A673 (cell line): ENCODE results near the gene PRMT7. TPM values are rescaled to one million over a fixed set of nuclear protein-coding genes. Genes with fewer than 3 reads are reported as not detected.
A peak's percentile ranks its signal among the peaks of the same experiment; 100 is the strongest.

Experiments
- BruUV-seq: library from RNA; stranded (reverse); fragments of 400-500 nt; replicated peaks from 2 replicates; lab custom pipeline; 2021; lab: Mats Ljungman, UMichigan
- CTCF ChIA-PET: fragments of 300-600 bp; sonication (Branson Sonifier 250); formaldehyde crosslinking; loops from one replicate; lab custom pipeline; 2022; ENCODE audit warnings: antibody characterized with exemption; lab: Charles Lee
- POLR2A ChIA-PET: fragments of 300-600 bp; sonication (Branson Sonifier 250); formaldehyde crosslinking; loops from one replicate; lab custom pipeline; 2022; ENCODE audit warnings: antibody characterized with exemption; ENCODE audit not compliant: low non-redundant PET; lab: Charles Lee
- DNase-seq: peaks from one replicate; pipeline ENCODE4 v3.0.0-alpha.2; 2015; ENCODE audit warnings: low spot score
- H3K27ac ChIP-seq: fragments of 200-600 bp; sonication (generic); 2 replicates; pipeline ENCODE4 v1.5.1; 2016; ENCODE audit warnings: mixed run types, low read depth, mild to moderate bottlenecking, mixed read lengths, antibody characterized with exemption, low read length; ENCODE audit not compliant: poor library complexity, severe bottlenecking
- H3K27me3 ChIP-seq: fragments of 200-600 bp; sonication (generic); replicated peaks from 2 replicates; pipeline ENCODE4 v1.6.1; 2017; ENCODE audit warnings: mixed run types, low read depth, mild to moderate bottlenecking, mixed read lengths, antibody characterized with exemption, low read length; ENCODE audit not compliant: insufficient read depth, poor library complexity
- H3K36me3 ChIP-seq: fragments of 200-600 bp; sonication (generic); 2 replicates; pipeline ENCODE4 v1.6.1; 2016; ENCODE audit warnings: mixed run types, mild to moderate bottlenecking, mixed read lengths, antibody characterized with exemption, low read length; ENCODE audit not compliant: insufficient read depth, poor library complexity, severe bottlenecking
- H3K4me1 ChIP-seq: fragments of 200-600 bp; sonication (generic); 2 replicates; pipeline ENCODE4 v1.6.1; 2017; ENCODE audit warnings: mixed run types, mild to moderate bottlenecking, mixed read lengths, antibody characterized with exemption, low read length; ENCODE audit not compliant: insufficient read depth, poor library complexity, severe bottlenecking
- H3K4me3 ChIP-seq: fragments of 200-600 bp; sonication (generic); 2 replicates; pipeline ENCODE4 v1.5.1; 2016; ENCODE audit warnings: low read depth, mixed run types, mild to moderate bottlenecking, mixed read lengths, low read length; ENCODE audit not compliant: poor library complexity, severe bottlenecking
- H3K9me3 ChIP-seq: fragments of 200-600 bp; sonication (generic); 2 replicates; pipeline ENCODE4 v1.6.1; 2016; ENCODE audit warnings: mixed run types, low read depth, mild to moderate bottlenecking, mixed read lengths, antibody characterized with exemption, low read length; ENCODE audit not compliant: poor library complexity, severe bottlenecking
- CTCF ChIP-seq: fragments of 300-800, 200-600 bp; sonication (generic); conservative IDR thresholded peaks from 2 replicates; pipeline ENCODE4 v1.5.1; 2017; ENCODE audit warnings: low read depth, mild to moderate bottlenecking, antibody characterized with exemption, low read length, moderate library complexity, mixed read lengths
- EZH2 ChIP-seq: fragments of 200-600 bp; sonication (generic); IDR thresholded peaks from 2 replicates; pipeline ENCODE4 v1.6.1; 2017; ENCODE audit warnings: borderline replicate concordance, low read depth, mild to moderate bottlenecking, mixed read lengths, antibody characterized with exemption, low read length; ENCODE audit not compliant: poor library complexity, severe bottlenecking
- intact Hi-C: fragments of 100-400 bp; cut with micrococcal nuclease; formaldehyde crosslinking; loops from one replicate; pipeline ENCODE4 v1.10.0; 2022; ENCODE audit not compliant: unreplicated experiment
- total RNA-seq: library from RNA; stranded (reverse); gene quantifications from 2 replicates; pipeline ENCODE4 v1.2.3, GENCODE V29; 2021

Gene PRMT7
- total RNA-seq, 1 experiment from 2014 or later, result 66.2 TPM

GRCh38 chr16:68367030-68367429 is 56.2 kb downstream of the PRMT7 start:
- no peak for TF ChIP-seq EZH2
- peak; percentile 66 for TF ChIP-seq CTCF
- peaks cover 9% of the 10 kb centered on the region for H3K4me1 ChIP-seq
- no peaks in the 10 kb centered on the region for H3K27me3 ChIP-seq
- BruUV-seq, result no TSS peak
- DNase-seq, result peak; percentile 58
- ChIA-PET CTCF (no interaction called here), POLR2A (no interaction called here)
- H3K4me3 ChIP-seq, result no peak overlapping the region
- no peaks in the 10 kb centered on the region for H3K9me3 ChIP-seq
- intact Hi-C loops, result loop anchor here (10.0 kb wide), 1 partner anchor 148 kb away; no protein-coding TSS in a partner anchor
- H3K36me3 ChIP-seq, result no peaks in the 10 kb centered on the region
- H3K27ac ChIP-seq, result no peak overlapping the region

- DNase-seq, result no peak
- H3K27ac ChIP-seq, result no peak overlapping the region
- TF ChIP-seq CTCF (no peak), EZH2 (no peak)
- no peaks in the 10 kb centered on the region for H3K27me3 ChIP-seq
- no peak overlapping the region for H3K4me3 ChIP-seq
- H3K36me3 ChIP-seq, result no peaks in the 10 kb centered on the region
- BruUV-seq, result no TSS peak
- H3K9me3 ChIP-seq, result no peaks in the 10 kb centered on the region
- ChIA-PET CTCF (interaction anchor here (0.7 kb wide), 1 partner anchor 60 kb away, joined by 3 read pairs; no protein-coding TSS in a partner anchor), POLR2A (no interaction called here)
- intact Hi-C loops, result loop anchor here (10.0 kb wide), 1 partner anchor 147 kb away; no protein-coding TSS in a partner anchor
- peaks cover 9% of the 10 kb centered on the region for H3K4me1 ChIP-seq
These were observed 56.6 kb downstream of the PRMT7 start for GRCh38 chr16:68367440-68367839.

GRCh38 chr16:68367891-68368290 is 57.1 kb downstream of the PRMT7 start:
- no peak overlapping the region for H3K27ac ChIP-seq
- CTCF ChIA-PET, result interaction anchor here (0.7 kb wide), 1 partner anchor 60 kb away, joined by 3 read pairs; no protein-coding TSS in a partner anchor
- no TSS peak for BruUV-seq
- no peak overlapping the region for H3K4me3 ChIP-seq
- no peaks in the 10 kb centered on the region for H3K9me3 ChIP-seq
- intact Hi-C loops, result loop anchor here (10.0 kb wide), 1 partner anchor 147 kb away; no protein-coding TSS in a partner anchor
- no peak for DNase-seq
- H3K27me3 ChIP-seq, result no peaks in the 10 kb centered on the region
- H3K4me1 ChIP-seq, result peaks cover 9% of the 10 kb centered on the region
- TF ChIP-seq CTCF, result no peak
- no peak for TF ChIP-seq EZH2
- POLR2A ChIA-PET, result no interaction called here
- no peaks in the 10 kb centered on the region for H3K36me3 ChIP-seq
